ENCODE measurements around the gene TGM4.

The TGM4 gene

GRCh38 chr3:44877333-44877732 lies 2.9 kb downstream of the TGM4 start:
- Histone ChIP-seq H3K27ac (ENCODE audit: poor library complexity, severe bottlenecking) (no peak overlapping the region), H3K4me3 (ENCODE audit: severe bottlenecking) (no peak overlapping the region), H3K9me3 (ENCODE audit: severe bottlenecking) (no peaks in the 10 kb centered on the region), H3K4me1 (ENCODE audit: insufficient read depth, poor library complexity, severe bottlenecking) (no peaks in the 10 kb centered on the region), H3K27me3 (ENCODE audit: insufficient read depth, poor library complexity, severe bottlenecking) (no peaks in the 10 kb centered on the region), H3K36me3 (ENCODE audit: low read depth) (no peaks in the 10 kb centered on the region)
- no peak for TF ChIP-seq CTCF (IDR thresholded peaks at IDR 0.05; ENCODE audit: poor library complexity, severe bottlenecking)
- DNase-seq (ENCODE audit: low spot score): no peak
- ATAC-seq (ENCODE audit: low read depth): no peak

DNA sequence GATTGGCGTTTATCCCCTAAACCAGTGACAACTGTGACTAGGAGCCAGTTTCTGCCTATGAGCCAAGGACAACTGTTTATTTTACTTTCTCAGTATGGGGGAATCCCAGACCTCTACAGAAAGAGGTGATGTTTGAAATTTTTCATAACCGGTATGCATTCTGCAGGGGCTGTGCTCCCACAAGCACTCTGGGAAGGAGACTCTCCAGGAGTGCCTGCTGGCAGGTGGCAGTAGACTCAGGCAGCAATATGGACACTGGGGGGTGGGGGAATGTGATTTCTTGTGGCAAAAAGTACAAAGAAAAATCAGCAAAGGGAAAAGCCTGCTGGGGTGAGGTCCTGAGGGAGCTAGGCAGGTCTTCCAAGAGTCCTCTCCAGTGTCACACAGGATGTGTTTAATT lies 5.9 kb downstream of the TGM4 start:
- DNase-seq (ENCODE audit: low spot score): no peak
- no peaks in the 10 kb centered on the region for H3K36me3 ChIP-seq (ENCODE audit: low read depth)
- no peak for ATAC-seq (ENCODE audit: low read depth)
- H3K9me3 ChIP-seq (ENCODE audit: severe bottlenecking): no peaks in the 10 kb centered on the region
- H3K4me3 ChIP-seq (ENCODE audit: severe bottlenecking): no peak overlapping the region
- H3K27ac ChIP-seq (ENCODE audit: poor library complexity, severe bottlenecking): no peak overlapping the region
- no peak for TF ChIP-seq CTCF (IDR thresholded peaks at IDR 0.05; ENCODE audit: poor library complexity, severe bottlenecking)
- H3K27me3 ChIP-seq (ENCODE audit: insufficient read depth, poor library complexity, severe bottlenecking): no peaks in the 10 kb centered on the region
- peaks cover 24% of the 10 kb centered on the region for H3K4me1 ChIP-seq (ENCODE audit: insufficient read depth, poor library complexity, severe bottlenecking)

GRCh38 chr3:44883213-44883955 lies 9.0 kb downstream of the TGM4 start:
- H3K4me1 ChIP-seq (ENCODE audit: insufficient read depth, poor library complexity, severe bottlenecking): peaks cover 42% of the 10 kb centered on the region
- DNase-seq (ENCODE audit: low spot score): no peak
- no peak overlapping the region for H3K4me3 ChIP-seq (ENCODE audit: severe bottlenecking)
- TF ChIP-seq CTCF (IDR thresholded peaks at IDR 0.05; ENCODE audit: poor library complexity, severe bottlenecking): no peak
- H3K9me3 ChIP-seq (ENCODE audit: severe bottlenecking): no peaks in the 10 kb centered on the region
- no peak; the same call in 2 of the 3 replicates for ATAC-seq (ENCODE audit: low read depth)
- no peaks in the 10 kb centered on the region for H3K27me3 ChIP-seq (ENCODE audit: insufficient read depth, poor library complexity, severe bottlenecking)
- no peaks in the 10 kb centered on the region for H3K36me3 ChIP-seq (ENCODE audit: low read depth)
- H3K27ac ChIP-seq (ENCODE audit: poor library complexity, severe bottlenecking): peak overlapping the region; percentile 100

DNA sequence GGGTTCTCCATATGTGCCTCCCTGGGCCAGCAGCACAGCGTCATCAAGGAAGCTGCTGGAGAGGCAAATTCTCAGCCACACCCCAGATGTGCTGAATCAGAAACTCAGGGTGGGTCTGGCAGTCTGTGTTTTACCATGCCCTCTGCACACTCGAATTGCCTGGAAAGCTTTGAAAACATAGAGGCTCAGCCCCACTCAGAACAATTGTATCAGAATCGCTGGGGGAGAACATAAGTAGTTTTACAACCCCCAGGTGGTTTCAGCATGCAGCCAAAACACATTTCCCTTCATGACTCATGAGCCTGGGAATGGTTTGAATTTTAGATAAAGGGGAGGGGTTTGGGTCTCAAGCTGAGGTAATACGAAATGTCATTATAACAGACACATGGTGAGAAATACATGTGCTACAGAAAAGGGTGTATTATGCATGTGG lies 9.6 kb downstream of the TGM4 start:
- Histone ChIP-seq H3K9me3 (ENCODE audit: severe bottlenecking) (no peaks in the 10 kb centered on the region), H3K27me3 (ENCODE audit: insufficient read depth, poor library complexity, severe bottlenecking) (no peaks in the 10 kb centered on the region), H3K27ac (ENCODE audit: poor library complexity, severe bottlenecking) (peak overlapping the region; percentile 100), H3K36me3 (ENCODE audit: low read depth) (no peaks in the 10 kb centered on the region), H3K4me3 (ENCODE audit: severe bottlenecking) (no peak overlapping the region), H3K4me1 (ENCODE audit: insufficient read depth, poor library complexity, severe bottlenecking) (peaks cover 42% of the 10 kb centered on the region)
- TF ChIP-seq CTCF (IDR thresholded peaks at IDR 0.05; ENCODE audit: poor library complexity, severe bottlenecking): no peak
- ATAC-seq (ENCODE audit: low read depth): peak; percentile 75
- peak; percentile 91 for DNase-seq (ENCODE audit: low spot score)

DNA sequence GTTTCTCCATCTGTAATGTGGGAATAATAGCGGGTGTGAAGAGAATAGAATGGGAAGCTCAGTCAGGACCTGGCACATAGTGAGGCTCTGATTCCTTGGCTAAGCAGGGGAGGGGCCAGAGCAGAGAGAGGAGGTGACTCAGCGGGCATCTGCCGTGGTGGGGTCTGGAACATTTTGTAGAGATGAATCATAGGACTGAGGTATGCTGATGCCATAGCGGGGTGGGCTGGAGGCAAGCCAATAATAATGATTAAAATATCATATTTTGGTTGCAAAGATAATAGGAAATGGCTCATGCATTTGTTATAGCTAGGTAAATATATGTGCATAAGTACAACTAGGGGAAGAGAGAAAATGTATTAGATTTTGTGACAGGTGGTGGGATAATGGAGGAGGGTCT lies 11.2 kb downstream of the TGM4 start:
- H3K27me3 ChIP-seq (ENCODE audit: insufficient read depth, poor library complexity, severe bottlenecking): no peaks in the 10 kb centered on the region
- peaks cover 42% of the 10 kb centered on the region for H3K4me1 ChIP-seq (ENCODE audit: insufficient read depth, poor library complexity, severe bottlenecking)
- DNase-seq (ENCODE audit: low spot score): peak; percentile 95
- ATAC-seq (ENCODE audit: low read depth): peak; percentile 63
- peak overlapping the region; percentile 100 for H3K27ac ChIP-seq (ENCODE audit: poor library complexity, severe bottlenecking)
- no peak overlapping the region for H3K4me3 ChIP-seq (ENCODE audit: severe bottlenecking)
- no peaks in the 10 kb centered on the region for H3K9me3 ChIP-seq (ENCODE audit: severe bottlenecking)
- no peak for TF ChIP-seq CTCF (IDR thresholded peaks at IDR 0.05; ENCODE audit: poor library complexity, severe bottlenecking)
- no peaks in the 10 kb centered on the region for H3K36me3 ChIP-seq (ENCODE audit: low read depth)
